Glomerular visceral epithelial cell (primary cell): Measurements from ENCODE around the gene FOXC2.

ENCODE experiments used
- DNase-seq: peaks from one replicate; pipeline ENCODE4 v3.0.0-alpha.2; 2016; ENCODE audit errors: extremely low spot score

Gene FOXC2

GRCh38 chr16:86533076-86533475 is 33.6 kb upstream of the FOXC2 start:
- no peak for DNase-seq

- no peak for DNase-seq
Measured at GRCh38 chr16:86533767-86534351, 32.8 kb upstream of the FOXC2 start.

- no peak for DNase-seq
Measured at GRCh38 chr16:86534779-86535615, 31.6 kb upstream of the FOXC2 start.

- DNase-seq: no peak
Measured at GRCh38 chr16:86536621-86537020, 30.0 kb upstream of the FOXC2 start.

GRCh38 chr16:86537486-86537885 is 29.1 kb upstream of the FOXC2 start:
- DNase-seq: no peak

GRCh38 chr16:86538196-86538780 is 28.3 kb upstream of the FOXC2 start:
- no peak for DNase-seq

- no peak for DNase-seq
Measured at GRCh38 chr16:86540894-86541293, 25.7 kb upstream of the FOXC2 start.

- no peak for DNase-seq
Measured at GRCh38 chr16:86541560-86541959, 25.1 kb upstream of the FOXC2 start.

GRCh38 chr16:86542756-86543750 is 23.6 kb upstream of the FOXC2 start:
- no peak for DNase-seq

- no peak for DNase-seq
Measured at GRCh38 chr16:86545481-86545880, 21.1 kb upstream of the FOXC2 start.

- DNase-seq: no peak
Measured at GRCh38 chr16:86545954-86546637, 20.5 kb upstream of the FOXC2 start.

GRCh38 chr16:86546638-86547013 is 20.0 kb upstream of the FOXC2 start:
- DNase-seq: no peak

- no peak for DNase-seq
Measured at GRCh38 chr16:86547286-86547685, 19.3 kb upstream of the FOXC2 start.

- DNase-seq: no peak
Measured at GRCh38 chr16:86549076-86549892, 17.3 kb upstream of the FOXC2 start.

- no peak for DNase-seq
Measured at GRCh38 chr16:86549893-86550190, 16.8 kb upstream of the FOXC2 start.

GRCh38 chr16:86550281-86550680 is 16.3 kb upstream of the FOXC2 start:
- no peak for DNase-seq

- no peak for DNase-seq
Measured at GRCh38 chr16:86553356-86553755, 13.3 kb upstream of the FOXC2 start.

- DNase-seq: no peak
Measured at GRCh38 chr16:86554599-86554916, 12.1 kb upstream of the FOXC2 start.

GRCh38 chr16:86554917-86555703 is 11.5 kb upstream of the FOXC2 start, which contains the start of gene MTHFSD:
Gene MTHFSD, minus strand, starts transcription at chr16:86555235. Its CDS starts 51 bp downstream, at chr16:86555184.
- DNase-seq: peak; percentile 89

- no peak for DNase-seq
Measured at GRCh38 chr16:86555704-86556075, 10.9 kb upstream of the FOXC2 start.
